Measurements from ENCODE around the gene KRTAP22-2. TPM values are rescaled to one million over a fixed set of nuclear protein-coding genes. Genes with fewer than 3 reads are reported as not detected.

The KRTAP22-2 gene
- total and polyA plus RNA-seq, 2 of the 4 experiments (the other 2 are of a cell fraction): not detected

DNA sequence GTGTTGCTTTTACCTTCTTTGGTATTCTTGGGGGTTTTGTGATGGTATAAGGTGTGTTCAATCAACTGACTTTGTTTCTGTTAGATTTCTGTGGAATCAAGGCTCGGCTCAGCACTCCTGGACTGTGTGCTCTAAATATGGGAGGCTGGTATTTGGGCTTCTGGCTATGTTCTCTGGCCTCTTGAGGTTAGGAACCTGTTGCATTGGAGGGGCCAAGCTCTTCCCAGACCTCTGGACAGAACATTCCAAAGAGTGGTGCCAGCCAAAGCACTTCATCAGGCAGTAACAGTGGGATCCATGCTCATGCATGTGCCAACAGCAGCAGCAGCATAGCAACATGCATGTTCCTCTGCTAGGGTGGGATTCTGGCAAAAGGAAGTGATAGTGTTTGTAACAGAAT, 37.4 kb downstream of the KRTAP22-2 start:
- H3K14ac ChIP-seq (replicated peaks; ENCODE audit: low read depth, low read length): no peak overlapping the region
- peaks cover 6% of the 10 kb centered on the region for H3K9me3 ChIP-seq (ENCODE audit: control insufficient read depth, insufficient read depth, low read length)
- TF ChIP-seq FOS (IDR thresholded peaks at IDR 0.05; ENCODE audit: low read depth, low read length): no peak
- TF ChIP-seq, protein P1, sequence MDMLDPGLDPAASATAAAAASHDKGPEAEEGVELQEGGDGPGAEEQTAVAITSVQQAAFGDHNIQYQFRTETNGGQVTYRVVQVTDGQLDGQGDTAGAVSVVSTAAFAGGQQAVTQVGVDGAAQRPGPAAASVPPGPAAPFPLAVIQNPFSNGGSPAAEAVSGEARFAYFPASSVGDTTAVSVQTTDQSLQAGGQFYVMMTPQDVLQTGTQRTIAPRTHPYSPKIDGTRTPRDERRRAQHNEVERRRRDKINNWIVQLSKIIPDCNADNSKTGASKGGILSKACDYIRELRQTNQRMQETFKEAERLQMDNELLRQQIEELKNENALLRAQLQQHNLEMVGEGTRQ (IDR thresholded peaks at IDR 0.05; ENCODE audit: low read depth, low read length): no peak
- TF ChIP-seq NFE2L2 (IDR thresholded peaks at IDR 0.05; ENCODE audit: low read depth, low read length): no peak
- no peak for TF ChIP-seq RFX5 (IDR thresholded peaks at IDR 0.05; ENCODE audit: low read depth, low read length)
- TF ChIP-seq, protein P2, sequence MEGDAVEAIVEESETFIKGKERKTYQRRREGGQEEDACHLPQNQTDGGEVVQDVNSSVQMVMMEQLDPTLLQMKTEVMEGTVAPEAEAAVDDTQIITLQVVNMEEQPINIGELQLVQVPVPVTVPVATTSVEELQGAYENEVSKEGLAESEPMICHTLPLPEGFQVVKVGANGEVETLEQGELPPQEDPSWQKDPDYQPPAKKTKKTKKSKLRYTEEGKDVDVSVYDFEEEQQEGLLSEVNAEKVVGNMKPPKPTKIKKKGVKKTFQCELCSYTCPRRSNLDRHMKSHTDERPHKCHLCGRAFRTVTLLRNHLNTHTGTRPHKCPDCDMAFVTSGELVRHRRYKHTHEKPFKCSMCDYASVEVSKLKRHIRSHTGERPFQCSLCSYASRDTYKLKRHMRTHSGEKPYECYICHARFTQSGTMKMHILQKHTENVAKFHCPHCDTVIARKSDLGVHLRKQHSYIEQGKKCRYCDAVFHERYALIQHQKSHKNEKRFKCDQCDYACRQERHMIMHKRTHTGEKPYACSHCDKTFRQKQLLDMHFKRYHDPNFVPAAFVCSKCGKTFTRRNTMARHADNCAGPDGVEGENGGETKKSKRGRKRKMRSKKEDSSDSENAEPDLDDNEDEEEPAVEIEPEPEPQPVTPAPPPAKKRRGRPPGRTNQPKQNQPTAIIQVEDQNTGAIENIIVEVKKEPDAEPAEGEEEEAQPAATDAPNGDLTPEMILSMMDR (conservative IDR thresholded peaks at IDR 0.05; ENCODE audit: low read depth, low read length): no peak
- no peak for TF ChIP-seq CHD1 (IDR thresholded peaks at IDR 0.05; ENCODE audit: low read depth, low read length)
- H3K4me2 ChIP-seq (ENCODE audit: low read depth, low read length): no peak overlapping the region
- no peak overlapping the region for H3K23ac ChIP-seq (ENCODE audit: low read depth, low read length)
- H3K18ac ChIP-seq (ENCODE audit: low read depth, low read length): no peak overlapping the region
- no peaks in the 10 kb centered on the region for H3K36me3 ChIP-seq (ENCODE audit: control insufficient read depth, insufficient read depth, low read length)
- POLR2A ChIA-PET (ENCODE audit: unreplicated experiment): no interaction called here
- DNase-seq (no peak), ATAC-seq (ENCODE audit: low read depth) (no peak)
- no TSS peak for BruUV-seq (replicated peaks)
- H3K27ac ChIP-seq (ENCODE audit: insufficient read depth, low read length): no peak overlapping the region
- in situ Hi-C loops (cut with MboI; ENCODE audit: low sequenced_read_pairs) (no loop called here), intact Hi-C loops (cut with micrococcal nuclease) (no loop called here), dilution Hi-C loops (cut with HindIII; ENCODE audit: low sequenced_read_pairs, unreplicated experiment) (no loop called here)
- no peaks in the 10 kb centered on the region for H3K4me1 ChIP-seq (ENCODE audit: control insufficient read depth, insufficient read depth, low read length)
- H4K20me1 ChIP-seq (ENCODE audit: insufficient read depth, low read length): no peaks in the 10 kb centered on the region
- no peak overlapping the region for H2BK120ac ChIP-seq (ENCODE audit: low read depth, low read length)
- H2BK5ac ChIP-seq (ENCODE audit: low read depth, low read length, poor library complexity, severe bottlenecking): no peak overlapping the region
- no peak overlapping the region for H4K5ac ChIP-seq (ENCODE audit: low read depth, low read length)
- CTCF ChIA-PET: no interaction called here
- H3K9ac ChIP-seq (ENCODE audit: low read depth, low read length): no peak overlapping the region
- H3K4me3 ChIP-seq (ENCODE audit: insufficient read depth, low read depth, low read length): no peak overlapping the region
- H4K8ac ChIP-seq (ENCODE audit: low read depth in 2 of 2, low read length in 2 of 2): no peak overlapping the region
- no CpG with 5 or more reads among the region's 1 CpG for WGBS, 2 experiments (ENCODE audit: extremely low coverage in 2 of 2, insufficient read length in 1 of 2)
- no peak overlapping the region for H4K91ac ChIP-seq (ENCODE audit: insufficient read depth, low read depth, low read length)
- no peak overlapping the region for H2AK9ac ChIP-seq (replicated peaks; ENCODE audit: low read depth, low read length, poor library complexity)
- no peak overlapping the region for H2BK20ac ChIP-seq (ENCODE audit: low read depth, low read length)
- no peaks in the 10 kb centered on the region for H3K9me1 ChIP-seq (ENCODE audit: insufficient read depth, low read length)
- no peaks in the 10 kb centered on the region for H3K27me3 ChIP-seq (ENCODE audit: control insufficient read depth, insufficient read depth, low read length)
- no peak overlapping the region for H2BK15ac ChIP-seq (ENCODE audit: low read depth, low read length)
- H3K4ac ChIP-seq (ENCODE audit: low read depth, low read length): no peak overlapping the region
- H2AFZ ChIP-seq (replicated peaks; ENCODE audit: low read length, poor library complexity): no peak overlapping the region
- H3K56ac ChIP-seq (ENCODE audit: extremely low read depth, insufficient read depth, low read length): no peak overlapping the region
- H2AK5ac ChIP-seq (ENCODE audit: low read depth, low read length): no peak overlapping the region
- H3K79me1 ChIP-seq (ENCODE audit: low read depth in 1 of 2, low read length in 2 of 2): no peaks in the 10 kb centered on the region
